GM12878 (cell line): ENCODE results near the gene POC1B. TPM values are rescaled to one million over a fixed set of nuclear protein-coding genes. Genes with fewer than 3 reads are reported as not detected.
A peak's percentile ranks its signal among the peaks of the same experiment; 100 is the strongest.

Source experiments
- ATAC-seq: fragments of 200-7000 bp; cut with Tn5 transposase; 3 replicates; pipeline ENCODE4 v1.9.1; 2020; ENCODE audit warnings: mild to moderate bottlenecking, moderate library complexity
- BruUV-seq: library from RNA; stranded (reverse); fragments of 400-500 nt; replicated peaks from 2 replicates; lab custom pipeline; 2021; lab: Mats Ljungman, UMichigan
- CTCF ChIA-PET: fragments of 300-600 bp; sonication (Branson Sonifier 250); formaldehyde crosslinking; extraction: SDS; loops from one replicate; lab custom pipeline; 2021; ENCODE audit warnings: inconsistent platforms; lab: Yijun Ruan, JAX
- POLR2A ChIA-PET: fragments of 350-600 bp; formaldehyde crosslinking; extraction: SDS; loops from one replicate; lab custom pipeline; 2021; ENCODE audit warnings: inconsistent platforms; lab: Charles Lee
- RAD21 ChIA-PET: fragments of 300-600 bp; sonication (Branson Sonifier 250); formaldehyde crosslinking; loops from one replicate; lab custom pipeline; 2023; ENCODE audit warnings: antibody characterized with exemption; ENCODE audit not compliant: unreplicated experiment; lab: Charles Lee
- SMC1A ChIA-PET: fragments of 300-600 bp; sonication (Branson Sonifier 250); formaldehyde crosslinking; loops from one replicate; lab custom pipeline; 2023; ENCODE audit not compliant: unreplicated experiment, uncharacterized antibody; lab: Charles Lee
- DNase-seq: peaks from one replicate; pipeline ENCODE4 v3.0.0-alpha.2; 2011; ENCODE audit warnings: low read depth, low spot score
- FAIRE-seq: peaks from 3 replicates; lab custom pipeline; 2011; peaks lifted over from hg19 to GRCh38; lab: Jason Lieb, UNC
- H2AFZ ChIP-seq: 2 replicates; pipeline ENCODE4 v1.6.0; 2011; ENCODE audit warnings: low read depth, low read length, control low read depth; ENCODE audit not compliant: control insufficient read depth
- H3K27ac ChIP-seq: 2 replicates; pipeline ENCODE4 v1.5.1; 2011; ENCODE audit warnings: control low read depth; ENCODE audit not compliant: control insufficient read depth, insufficient read depth
- H3K27me3 ChIP-seq, 2 experiments: replicated peaks in 1 of 2; 2 replicates each; pipeline versions ENCODE4 v1.6.0 to v1.6.1; 2011; ENCODE audit warnings: low read length in 1 of 2; ENCODE audit not compliant: control insufficient read depth in 2 of 2, insufficient read depth in 2 of 2
- H3K36me3 ChIP-seq, 2 experiments: 2 replicates each; pipeline ENCODE4 v1.5.1; 2011; ENCODE audit warnings: low read length in 1 of 2; ENCODE audit not compliant: control insufficient read depth in 2 of 2, insufficient read depth in 2 of 2
- H3K4me1 ChIP-seq: 2 replicates; pipeline ENCODE4 v1.6.1; 2011; ENCODE audit warnings: mild to moderate bottlenecking, low read length, moderate library complexity, mixed read lengths; ENCODE audit not compliant: control insufficient read depth, insufficient read depth
- H3K4me2 ChIP-seq: 2 replicates; pipeline ENCODE4 v1.6.0; 2011; ENCODE audit warnings: control low read depth; ENCODE audit not compliant: control insufficient read depth, insufficient read depth
- H3K4me3 ChIP-seq: fragments of 200-600 bp; sonication (generic); 2 replicates; pipeline ENCODE4 v1.5.1; 2016
- H3K79me2 ChIP-seq: 2 replicates; pipeline ENCODE4 v1.6.0; 2011; ENCODE audit warnings: low read length; ENCODE audit not compliant: control insufficient read depth, insufficient read depth
- H3K9ac ChIP-seq: 2 replicates; pipeline ENCODE4 v1.8.0; 2011; ENCODE audit warnings: low read length, control low read depth, mixed read lengths; ENCODE audit not compliant: control insufficient read depth, insufficient read depth
- H3K9me3 ChIP-seq: replicated peaks from 3 replicates; pipeline ENCODE4 v1.5.1; 2011; ENCODE audit warnings: mild to moderate bottlenecking, low read length; ENCODE audit not compliant: control insufficient read depth, insufficient read depth
- H4K20me1 ChIP-seq: 2 replicates; pipeline ENCODE4 v1.6.0; 2011; ENCODE audit not compliant: control insufficient read depth, insufficient read depth
- ATF7 ChIP-seq: fragments of 450-650 bp; IDR thresholded peaks from 2 replicates; pipeline ENCODE4 v1.6.1; 2016; ENCODE audit warnings: low read depth, mild to moderate bottlenecking
- HDGF ChIP-seq: fragments of 450-650 bp; IDR thresholded peaks from 2 replicates; pipeline ENCODE4 v1.6.1; 2016; ENCODE audit warnings: antibody characterized with exemption
- RELB ChIP-seq: fragments of 450-650 bp; IDR thresholded peaks from 2 replicates; pipeline ENCODE4 v1.6.1; 2017; ENCODE audit warnings: low read depth, mild to moderate bottlenecking, moderate library complexity
- SMC3 ChIP-seq: IDR thresholded peaks from 2 replicates; pipeline ENCODE4 v1.6.1; 2011; ENCODE audit warnings: low read length, improper control_type of control experiment, borderline replicate concordance
- WGBS: methylation state at CpG from one replicate; pipeline ENCODE4 v1.1.6; 2016; ENCODE audit warnings: low lambda C conversion rate; ENCODE audit not compliant: insufficient replicate concordance, insufficient coverage; ENCODE audit errors: missing lambda C conversion rate; 5-methylcytosine and 5-hydroxymethylcytosine counted together
- in situ Hi-C: fragments of 300-500 bp; cut with MboI; formaldehyde crosslinking; loops from 9 replicates; pipeline ENCODE4 v1.14.3; 2018; ENCODE audit warnings: mixed read lengths
- intact Hi-C: fragments of 100-400 bp; cut with micrococcal nuclease; formaldehyde crosslinking; loops from one replicate; pipeline ENCODE4 v1.14.2; 2022; ENCODE audit not compliant: unreplicated experiment
- polyA plus RNA-seq, 11 experiments: library from polyadenylated mRNA; depleted of rRNA in 4 of 11; unstranded in 6 of 11; stranded (reverse) in 5 of 11; fragments of >200 nt; fragmentation: Nextera tagmentation in 4 of 11; fragmentation: Illumina TruSeq in 1 of 11; extraction: Ambion mirVana in 4 of 11; extraction: Trizol in 1 of 11; gene quantifications; 1 replicate in 1 of 11; 2 replicates in 10 of 11; pipeline versions ENCODE4 v1.2.1 to v1.2.3, GENCODE V29; 2011 to 2016; ENCODE audit warnings: inconsistent platforms in 2 of 11, missing spikeins in 2 of 11, low read depth in 1 of 11
- total RNA-seq, 4 experiments: library from RNA; depleted of rRNA in 3 of 4; stranded (reverse); fragments of >200 nt in 3 of 4; fragmentation: Illumina TruSeq in 1 of 4; extraction: Trizol in 1 of 4; gene quantifications; 2 replicates each; pipeline versions ENCODE4 v1.2.1 to v1.2.3, GENCODE V29; 2013 to 2021

Gene POC1B
- total and polyA plus RNA-seq, 10 of the 15 experiments (the other 5 are each of a cell fraction or from before 2014, with no cell fraction given) = 4.4 to 17.8 (median 11.3) TPM

DNA sequence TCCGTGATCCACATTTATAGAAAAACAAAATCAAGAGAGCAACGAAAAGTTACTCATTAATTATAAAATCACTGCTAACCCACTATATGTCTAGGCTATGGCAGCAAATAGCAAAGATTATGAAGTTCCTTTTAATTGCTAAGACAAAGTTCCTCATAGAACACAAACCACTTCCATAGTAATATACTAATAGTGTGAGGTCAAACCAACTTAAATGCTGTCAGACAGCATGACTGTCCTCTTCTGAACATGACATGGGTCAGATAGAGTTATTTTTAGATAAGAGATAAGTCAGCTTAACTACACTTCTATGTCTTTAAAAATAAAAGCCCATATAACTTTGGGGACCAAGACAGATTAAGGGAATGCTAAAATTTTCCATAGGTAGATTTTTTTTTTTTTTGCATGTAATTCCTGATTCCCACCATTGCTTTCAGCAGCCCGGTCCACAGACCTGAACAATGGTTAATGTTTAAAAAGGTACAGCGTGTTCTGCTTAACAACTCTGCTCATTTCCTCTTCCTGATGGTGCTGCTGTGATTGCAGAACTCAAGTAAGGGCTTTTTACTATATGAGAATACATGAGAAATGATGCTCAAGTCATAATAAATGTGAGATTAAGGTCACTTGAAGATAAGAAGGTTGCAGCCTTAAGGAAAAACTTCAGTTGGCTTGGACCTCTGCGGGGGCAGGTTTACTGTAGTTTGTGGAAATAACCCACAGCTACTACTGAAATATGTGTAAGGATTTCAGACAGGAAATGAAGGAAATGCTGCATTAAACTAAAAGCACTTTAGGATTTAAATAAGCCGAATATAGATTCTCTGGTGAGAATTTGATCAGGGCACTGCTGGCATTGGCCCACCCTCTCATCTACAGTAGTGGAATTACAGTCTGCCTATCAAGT, 135.8 kb downstream of the POC1B start:
- H3K79me2 ChIP-seq = no peaks in the 10 kb centered on the region
- ChIA-PET RAD21 (no interaction called here), POLR2A (no interaction called here), SMC1A (interaction anchor here (0.6 kb wide), 1 partner anchor 149 kb away, joined by 3 read pairs; no protein-coding TSS in a partner anchor), CTCF (no interaction called here)
- DNase-seq (no peak), FAIRE-seq (peak; percentile 44), ATAC-seq (no peak; the same call in 2 of the 3 replicates)
- H2AFZ ChIP-seq = no peak overlapping the region
- WGBS = 28% methylated on average over 6 of the region's 6 CpGs
- H4K20me1 ChIP-seq = no peaks in the 10 kb centered on the region
- intact Hi-C loops (no loop called here), in situ Hi-C loops (no loop called here)
- no TSS peak for BruUV-seq
- no peaks in the 10 kb centered on the region for H3K36me3 ChIP-seq
- H3K9ac ChIP-seq = no peak overlapping the region
- no peaks in the 10 kb centered on the region for H3K9me3 ChIP-seq
- no peak overlapping the region for H3K27ac ChIP-seq
- no peak overlapping the region for H3K4me2 ChIP-seq
- TF ChIP-seq RELB (no peak), HDGF (no peak), SMC3 (no peak), ATF7 (no peak)
- H3K4me3 ChIP-seq = no peak overlapping the region
- no peaks in the 10 kb centered on the region for H3K27me3 ChIP-seq
- H3K4me1 ChIP-seq = no peaks in the 10 kb centered on the region
